GM21360 (cell line): ENCODE measurements around the gene SMG6.
"Not testable (repeated sequence)": the region's sequence is repeated elsewhere in the genome, so short reads cannot be mapped to it uniquely, and the experiment has no call there.

Experiments used
- ATAC-seq: cut with Tn5 transposase; IDR thresholded peaks from one replicate; pipeline ENCODE4 v1.9.1; 2021; ENCODE audit warnings: mild to moderate bottlenecking, moderate library complexity; ENCODE audit not compliant: unreplicated experiment

SMG6 gene

GRCh38 chr17:2018716-2019510 lies 284.7 kb downstream of the SMG6 start:
- no peak for ATAC-seq

- no peak for ATAC-seq
These were observed 286.2 kb downstream of the SMG6 start for GRCh38 chr17:2017274-2017941.

GRCh38 chr17:2016494-2016893 lies 287.1 kb downstream of the SMG6 start:
- no peak for ATAC-seq

- ATAC-seq = no peak
These were observed 288.3 kb downstream of the SMG6 start for GRCh38 chr17:2015314-2015713.

- no peak for ATAC-seq
These were observed 289.6 kb downstream of the SMG6 start for GRCh38 chr17:2013994-2014317.

- not testable (repeated sequence) for ATAC-seq
These were observed 290.2 kb downstream of the SMG6 start for GRCh38 chr17:2013220-2013993.

- no peak for ATAC-seq
These were observed 291.1 kb downstream of the SMG6 start for GRCh38 chr17:2012499-2012898.

- ATAC-seq = no peak
These were observed 291.9 kb downstream of the SMG6 start for GRCh38 chr17:2011411-2012371.
